A549 (cell line): ENCODE measurements around the gene DMPK. TPM values are rescaled to one million over a fixed set of nuclear protein-coding genes. Genes with fewer than 3 reads are reported as not detected.

Experiments
- ATAC-seq, 2 experiments: fragments of 200-7000 bp in 1 of 2; fragments of >200 bp in 1 of 2; cut with Nextera tagmentation in 1 of 2; cut with Tn5 transposase in 1 of 2; 3 replicates each; pipeline versions ENCODE4 v1.8.0 to v1.9.1; 2018 to 2020; ENCODE audit warnings: mild to moderate bottlenecking in 1 of 2, moderate library complexity in 1 of 2
- CTCF ChIA-PET: fragments of 300-600 bp; sonication (Branson Sonifier 250); formaldehyde crosslinking; extraction: SDS; loops from one replicate; lab custom pipeline; 2021; ENCODE audit warnings: antibody characterized with exemption, inconsistent platforms; lab: Yijun Ruan, JAX
- POLR2A ChIA-PET: fragments of 350-600 bp; formaldehyde crosslinking; extraction: SDS; loops from one replicate; lab custom pipeline; 2021; ENCODE audit warnings: antibody characterized with exemption, inconsistent platforms; lab: Yijun Ruan, JAX
- DNase-seq, 2 experiments: peaks; one replicate each; pipeline versions ENCODE4 v3.0.0 to v3.0.0-alpha.2; 2011 to 2016; ENCODE audit warnings: low read depth in 1 of 2, low spot score in 1 of 2
- FAIRE-seq: peaks from 2 replicates; lab custom pipeline; 2011; peaks lifted over from hg19 to GRCh38; lab: Jason Lieb, UNC
- H3K27ac ChIP-seq, 2 experiments: fragments of >200 bp; sonication (Bioruptor Twin); formaldehyde crosslinking; 3 replicates each; pipeline ENCODE4 v1.5.1; 2016 to 2017
- H3K4me1 ChIP-seq: fragments of >200 bp; sonication (Bioruptor Twin); formaldehyde crosslinking; 3 replicates; pipeline ENCODE4 v1.6.1; 2016
- H3K4me2 ChIP-seq: fragments of >200 bp; sonication (Bioruptor Twin); formaldehyde crosslinking; 3 replicates; pipeline ENCODE4 v1.6.1; 2016
- H3K4me3 ChIP-seq: fragments of >200 bp; sonication (Bioruptor Twin); formaldehyde crosslinking; 3 replicates; pipeline ENCODE4 v1.5.1; 2016
- H3K9me3 ChIP-seq: fragments of >200 bp; sonication (Bioruptor Twin); formaldehyde crosslinking; 3 replicates; pipeline ENCODE4 v1.6.1; 2016
- ATOH8 ChIP-seq: fragments of 250-450 bp; sonication (Bioruptor Pico); IDR thresholded peaks from 2 replicates; pipeline ENCODE4 v1.5.0; 2020; ENCODE audit warnings: low read depth, mild to moderate bottlenecking, moderate library complexity
- BHLHE40 ChIP-seq: IDR thresholded peaks from 2 replicates; pipeline ENCODE4 v1.6.1; 2012; ENCODE audit warnings: low read depth, low read length, inconsistent platforms
- CEBPB ChIP-seq, 2 experiments: fragments of >200 bp in 1 of 2; sonication (Bioruptor Twin) in 1 of 2; formaldehyde crosslinking in 1 of 2; IDR thresholded peaks; 2 replicates each; pipeline ENCODE4 v1.6.1; 2012 to 2016
- EHF ChIP-seq: fragments of 250-450 bp; sonication (Bioruptor Pico); IDR thresholded peaks from 2 replicates; pipeline ENCODE4 v1.5.0; 2020; ENCODE audit warnings: mild to moderate bottlenecking
- HES2 ChIP-seq: fragments of >200 bp; sonication (Bioruptor Twin); formaldehyde crosslinking; IDR thresholded peaks from 2 replicates; pipeline ENCODE4 v1.6.1; 2016
- HOXB5 ChIP-seq: fragments of 250-450 bp; sonication (Bioruptor Pico); IDR thresholded peaks from 2 replicates; pipeline ENCODE4 v1.5.0; 2020; ENCODE audit warnings: mild to moderate bottlenecking, moderate library complexity
- JUN ChIP-seq, 2 experiments: fragments of >200 bp; sonication (Bioruptor Twin); formaldehyde crosslinking; IDR thresholded peaks; 2 replicates in 1 of 2; 3 replicates in 1 of 2; pipeline ENCODE4 v1.6.1; 2016 to 2017
- JUNB ChIP-seq: fragments of >200 bp; sonication (Bioruptor Twin); formaldehyde crosslinking; IDR thresholded peaks from 2 replicates; pipeline ENCODE4 v1.6.1; 2016
- MAFK ChIP-seq: fragments of 450-650 bp; IDR thresholded peaks from 2 replicates; pipeline ENCODE4 v1.6.1; 2014; ENCODE audit not compliant: partially characterized antibody
- MAX ChIP-seq: IDR thresholded peaks from 2 replicates; pipeline ENCODE4 v1.6.1; 2012
- MAZ ChIP-seq: fragments of 150-350 bp; IDR thresholded peaks from 2 replicates; pipeline ENCODE4 v1.6.1; 2014; ENCODE audit warnings: antibody characterized with exemption, low read depth, low read length, borderline replicate concordance
- NFE2L2 ChIP-seq: fragments of 150-350 bp; conservative IDR thresholded peaks from 2 replicates; pipeline ENCODE4 v1.6.1; 2014; ENCODE audit warnings: low read length
- NR3C1 ChIP-seq: fragments of >200 bp; sonication (Bioruptor Twin); formaldehyde crosslinking; IDR thresholded peaks from 3 replicates; pipeline ENCODE4 v1.6.1; 2017
- PBX3 ChIP-seq: IDR thresholded peaks from 2 replicates; pipeline ENCODE4 v1.6.1; 2012
- PHF8 ChIP-seq: fragments of 200-600 bp; sonication (generic); IDR thresholded peaks from 2 replicates; pipeline ENCODE4 v1.6.1; 2016; ENCODE audit warnings: low read depth, mild to moderate bottlenecking, antibody characterized with exemption, moderate library complexity, borderline replicate concordance
- RAD21 ChIP-seq, 2 experiments: fragments of >200 bp in 1 of 2; sonication (Bioruptor Twin) in 1 of 2; formaldehyde crosslinking in 1 of 2; IDR thresholded peaks in 1 of 2; conservative IDR thresholded peaks in 1 of 2; 2 replicates in 1 of 2; 3 replicates in 1 of 2; pipeline ENCODE4 v1.6.1; 2012 to 2018; ENCODE audit warnings: inconsistent platforms in 1 of 2
- RCOR1 ChIP-seq: fragments of 150-350 bp; IDR thresholded peaks from 2 replicates; pipeline ENCODE4 v1.6.1; 2014; ENCODE audit warnings: antibody characterized with exemption, low read length, low read depth
- RFX5 ChIP-seq: fragments of 450-650 bp; IDR thresholded peaks from 2 replicates; pipeline ENCODE4 v1.7.1; 2014; ENCODE audit warnings: antibody characterized with exemption, mild to moderate bottlenecking, moderate library complexity
- USF2 ChIP-seq: fragments of 450-650 bp; IDR thresholded peaks from 2 replicates; pipeline ENCODE4 v1.6.1; 2014; ENCODE audit warnings: antibody characterized with exemption
- ZFP36 ChIP-seq: fragments of 450-650 bp; IDR thresholded peaks from 2 replicates; pipeline ENCODE4 v1.6.1; 2014; ENCODE audit warnings: borderline replicate concordance; ENCODE audit not compliant: partially characterized antibody
- WGBS: methylation state at CpG from one replicate; pipeline ENCODE4 v1.1.6; 2017; ENCODE audit errors: missing lambda C conversion rate; 5-methylcytosine and 5-hydroxymethylcytosine counted together
- polyA plus RNA-seq, 4 experiments: library from polyadenylated mRNA; depleted of rRNA in 3 of 4; stranded (reverse); fragments of >200 nt; fragmentation: RNase III in 1 of 4; extraction: RNeasy Plus Mini Kit Qiagen cat#74134 plus additional on column Dnase treatment in 1 of 4; gene quantifications; 2 replicates in 3 of 4; 3 replicates in 1 of 4; pipeline ENCODE4 v1.2.3, GENCODE V29; 2011 to 2017

DMPK gene
- polyA plus RNA-seq, 2 of the 4 experiments (the other 2 are of a cell fraction): 21.6 to 56.6 TPM

- ATAC-seq: no peak
- POLR2A ChIA-PET: interaction anchor here (1.1 to 4.5 kb wide), 6 partner anchors 26 to 96 kb away, joined by 3 to 68 read pairs (median 18); partner anchors contain the start of genes DMWD, FBXO46, QPCTL and SNRPD2
Measured at GRCh38 chr19:45766869-45767346, 15.4 kb downstream of the DMPK start.

GRCh38 chr19:45766296-45766868, 15.9 kb downstream of the DMPK start:
- ATAC-seq (no peak), FAIRE-seq (no peak), DNase-seq (no peak)
- POLR2A ChIA-PET: interaction anchor here (1.1 to 4.5 kb wide), 2 partner anchors 49 to 74 kb away, joined by 3 to 68 read pairs; partner anchors contain the start of genes QPCTL and SNRPD2
- H3K27ac ChIP-seq: peak overlapping the region in 1 of 2 experiments; percentile 99; a peak in 3 of 6 replicates
- peak overlapping the region; percentile 78; the same call in 1 of the 3 replicates for H3K4me3 ChIP-seq
- H3K9me3 ChIP-seq: no peaks in the 10 kb centered on the region
- no peak for TF ChIP-seq RFX5
- TF ChIP-seq RCOR1: no peak
- 0 out of 5 replicates have a peak, but pooled peaks of 1 of the 2 experiments have one; percentile 25 for TF ChIP-seq JUN (IDR thresholded peaks at IDR 0.05)
- no peak for TF ChIP-seq PBX3
- H3K4me1 ChIP-seq: peaks cover 18% of the 10 kb centered on the region
- 97% methylated on average over 11 of the region's 17 CpGs for WGBS
- peak overlapping the region; percentile 84 for H3K4me2 ChIP-seq
- CTCF ChIA-PET: interaction anchor here (0.9 to 74.3 kb wide), 7 partner anchors 10 to 175 kb away, joined by 3 to 2204 read pairs (median 43); partner anchors contain the start of genes DMPK, DMWD, QPCTL and RSPH6A

More at GRCh38 chr19:45766869-45767346, 15.4 kb downstream of the DMPK start:
- WGBS: 80% methylated on average over 17 of the region's 24 CpGs
- CTCF ChIA-PET: interaction anchor here (0.8 to 74.3 kb wide), 13 partner anchors 11 to 176 kb away, joined by 3 to 2204 read pairs (median 6); partner anchors contain the start of genes DMPK, DMWD, FBXO46 and QPCTL
- TF ChIP-seq ZFP36 (no peak), NR3C1 (no peak), NFE2L2 (no peak), HOXB5 (no peak), JUNB (no peak), PHF8 (no peak), EHF (no peak), MAX (no peak)
- no peaks in the 10 kb centered on the region for H3K9me3 ChIP-seq
- FAIRE-seq (no peak), DNase-seq (no peak)
- H3K27ac ChIP-seq: peak overlapping the region; percentile 93 to 99
- H3K4me1 ChIP-seq: peaks cover 18% of the 10 kb centered on the region
- peak overlapping the region; percentile 78 for H3K4me3 ChIP-seq
- peak overlapping the region; percentile 84 for H3K4me2 ChIP-seq

- DNase-seq (no peak), FAIRE-seq (no peak), ATAC-seq (no peak)
- H3K9me3 ChIP-seq: no peaks in the 10 kb centered on the region
- no peak overlapping the region for H3K4me2 ChIP-seq
- TF ChIP-seq ATOH8 (CRISPR knock-in tag): no peak
- no peak for TF ChIP-seq MAFK
- TF ChIP-seq RAD21 (conservative IDR thresholded peaks at IDR 0.05 in 1 of 2, IDR thresholded peaks at IDR 0.05 in 1 of 2): no peak
- no peak for TF ChIP-seq MAZ
- no peak for TF ChIP-seq HES2
- TF ChIP-seq RCOR1: no peak
- no peak for TF ChIP-seq CEBPB (IDR thresholded peaks at IDR 0.05)
- no peak for TF ChIP-seq USF2
- no peak for TF ChIP-seq NR3C1
- no peak for TF ChIP-seq BHLHE40
- no peak for TF ChIP-seq JUN (IDR thresholded peaks at IDR 0.05)
- H3K4me3 ChIP-seq: no peak overlapping the region
- 89% methylated on average over 23 of the region's 23 CpGs for WGBS
- peaks cover 13% of the 10 kb centered on the region for H3K4me1 ChIP-seq
- CTCF ChIA-PET: interaction anchor here (1.3 to 74.3 kb wide), 4 partner anchors 10 to 73 kb away, joined by 3 to 2204 read pairs (median 108); partner anchors contain the start of genes DMPK, DMWD, QPCTL and RSPH6A
- peak overlapping the region in 1 of 2 experiments; percentile 99; a peak in 1 of 6 replicates for H3K27ac ChIP-seq
- POLR2A ChIA-PET: interaction anchor here (1.1 kb wide), 1 partner anchor 48 kb away, joined by 3 read pairs; no protein-coding TSS in a partner anchor
Measured at GRCh38 chr19:45765702-45766295, 16.5 kb downstream of the DMPK start.
